Prostate gland (tissue), 2 donors: ENCODE measurements around the gene NHSL2. TPM values are rescaled to one million over a fixed set of nuclear protein-coding genes. Genes with fewer than 3 reads are reported as not detected.
"Not testable (repeated sequence)": the region's sequence is repeated elsewhere in the genome, so short reads cannot be mapped to it uniquely, and the experiment has no call there.

Source experiments
- DNase-seq: peaks from one replicate; pipeline ENCODE4 v3.0.0-alpha.2; 2019; ENCODE audit warnings: low spot score
- H3K27ac ChIP-seq, 2 donors: fragments of 200-600 bp; sonication (generic); 2 replicates each; pipeline ENCODE4 v1.5.1; 2017 to 2019
- H3K27me3 ChIP-seq: fragments of 200-600 bp; sonication (generic); replicated peaks from 2 replicates; pipeline ENCODE4 v1.5.1; 2019; ENCODE audit not compliant: insufficient read depth
- H3K36me3 ChIP-seq, 2 donors: fragments of 200-600 bp; sonication (generic); 1 replicate in 1 of 2; 2 replicates in 1 of 2; pipeline versions ENCODE4 v1.5.1 to v1.8.1; 2017 to 2019
- H3K4me1 ChIP-seq: fragments of 200-600 bp; sonication (generic); replicated peaks from 2 replicates; pipeline ENCODE4 v1.5.1; 2019
- H3K4me3 ChIP-seq, 2 donors: fragments of 200-600 bp; sonication (generic); 2 replicates each; pipeline ENCODE4 v1.5.1; 2017 to 2019
- H3K9me3 ChIP-seq: fragments of 200-600 bp; sonication (generic); 2 replicates; pipeline ENCODE4 v1.5.1; 2017
- CTCF ChIP-seq, 4 experiments: fragments of 200-600 bp in 2 of 4; fragments of 450-650 bp in 2 of 4; sonication (generic) in 2 of 4; IDR thresholded peaks; 1 replicate in 3 of 4; 2 replicates in 1 of 4; pipeline ENCODE4 v1.5.1; 2016 to 2019; ENCODE audit warnings: antibody characterized with exemption in 4 of 4, mild to moderate bottlenecking in 2 of 4, moderate library complexity in 2 of 4
- POLR2A ChIP-seq: fragments of 450-650 bp; IDR thresholded peaks from one replicate; pipeline ENCODE4 v1.6.1; 2016; ENCODE audit warnings: antibody characterized with exemption, mild to moderate bottlenecking
- POLR2AphosphoS5 ChIP-seq: sonication (generic); formaldehyde crosslinking; IDR thresholded peaks from one replicate; pipeline ENCODE4 v1.6.1; 2017; ENCODE audit warnings: antibody characterized with exemption
- WGBS: methylation state at CpG from one replicate; pipeline ENCODE4 v1.1.5; 2018; 5-methylcytosine and 5-hydroxymethylcytosine counted together
- intact Hi-C: fragments of 100-400 bp; cut with DNase I; formaldehyde crosslinking; loops from one replicate; pipeline ENCODE4 v1.14.2; 2022
- total RNA-seq, 2 donors: library from RNA; depleted of rRNA; stranded (reverse); fragments of >200 nt; gene quantifications; one replicate each; pipeline ENCODE4 v1.1.0, GENCODE V29; 2016

Gene NHSL2
- total RNA-seq, 2 donors from 2014 or later = 4.2 to 28.2 TPM

GRCh38 chrX:71872542-71873458 is 37.8 kb upstream of the NHSL2 start:
- intact Hi-C loops = no loop called here
- Histone ChIP-seq H3K4me3 (no peak overlapping the region), H3K36me3 (no peaks in the 10 kb centered on the region), H3K4me1 (no peaks in the 10 kb centered on the region), H3K27ac (no peak overlapping the region), H3K9me3 (no peaks in the 10 kb centered on the region), H3K27me3 (no peaks in the 10 kb centered on the region)
- no peak for DNase-seq
- TF ChIP-seq CTCF (IDR thresholded peaks at IDR 0.05) = no peak
- no peak for TF ChIP-seq POLR2AphosphoS5
- no peak for TF ChIP-seq POLR2A
- whole genome bisulfite sequencing = 93% methylated on average over 23 of the region's 53 CpGs

GRCh38 chrX:71873459-71873833 is 37.2 kb upstream of the NHSL2 start:
- WGBS = 94% methylated on average over 2 of the region's 12 CpGs

GRCh38 chrX:71876841-71877240 is 33.8 kb upstream of the NHSL2 start:
- DNase-seq, intact Hi-C loops, H3K36me3 ChIP-seq, H3K27ac ChIP-seq, H3K27me3 ChIP-seq, H3K9me3 ChIP-seq, H3K4me3 ChIP-seq, H3K4me1 ChIP-seq: not testable (repeated sequence)
- no CpG with 5 or more reads among the region's 32 CpGs for WGBS

More at GRCh38 chrX:71873459-71873833, 37.2 kb upstream of the NHSL2 start:
- no peak for DNase-seq
- Histone ChIP-seq H3K36me3 (no peaks in the 10 kb centered on the region), H3K27ac (no peak overlapping the region), H3K9me3 (no peaks in the 10 kb centered on the region), H3K27me3 (no peaks in the 10 kb centered on the region), H3K4me3 (no peak overlapping the region), H3K4me1 (no peaks in the 10 kb centered on the region)
- intact Hi-C loops = no loop called here
- TF ChIP-seq POLR2AphosphoS5 = no peak
- TF ChIP-seq POLR2A = no peak
- TF ChIP-seq CTCF (IDR thresholded peaks at IDR 0.05) = no peak

GRCh38 chrX:71885099-71885498 is 25.5 kb upstream of the NHSL2 start:
- Histone ChIP-seq H3K9me3 (no peaks in the 10 kb centered on the region), H3K27me3 (no peaks in the 10 kb centered on the region), H3K4me1 (no peaks in the 10 kb centered on the region), H3K4me3 (no peak overlapping the region), H3K36me3 (no peaks in the 10 kb centered on the region), H3K27ac (no peak overlapping the region)
- no peak for DNase-seq
- WGBS = 69% methylated on average over 3 of the region's 3 CpGs
- TF ChIP-seq POLR2A (no peak), CTCF (IDR thresholded peaks at IDR 0.05) (no peak), POLR2AphosphoS5 (no peak)
- intact Hi-C loops = no loop called here

- Histone ChIP-seq H3K4me3 (no peak overlapping the region), H3K27me3 (no peaks in the 10 kb centered on the region), H3K4me1 (no peaks in the 10 kb centered on the region), H3K27ac (no peak overlapping the region), H3K36me3 (no peaks in the 10 kb centered on the region), H3K9me3 (no peaks in the 10 kb centered on the region)
- intact Hi-C loops = no loop called here
- DNase-seq = no peak
- TF ChIP-seq POLR2AphosphoS5 = no peak
- TF ChIP-seq POLR2A = no peak
- TF ChIP-seq CTCF (IDR thresholded peaks at IDR 0.05) = no peak
Observed at GRCh38 chrX:71895607-71896006, 15.0 kb upstream of the NHSL2 start.
